Measurements from ENCODE around the gene NDUFB10. TPM values are rescaled to one million over a fixed set of nuclear protein-coding genes. Genes with fewer than 3 reads are reported as not detected.
"Not testable (repeated sequence)": the region's sequence is repeated elsewhere in the genome, so short reads cannot be mapped to it uniquely, and the experiment has no call there.

The NDUFB10 gene
- total RNA-seq, 4 donors from 2014 or later: 174 to 325 (median 284) TPM

- TF ChIP-seq POLR2A (IDR thresholded peaks at IDR 0.05) (no peak), CTCF (IDR thresholded peaks at IDR 0.05) (no peak)
- WGBS, 2 donors: 35 to 41% methylated on average over 4 to 6 of the region's 30 CpGs
- Histone ChIP-seq H3K9me3 (no peaks in the 10 kb centered on the region), H3K27me3 (peaks cover 12% of the 10 kb centered on the region), H3K4me1 (peaks cover 0 to 15% of the 10 kb centered on the region in 2 donors), H3K4me3 (replicated peaks in 1 of 3) (no peak overlapping the region), H3K36me3 (no peaks in the 10 kb centered on the region), H3K27ac (no peak overlapping the region)
- DNase-seq: no peak
- intact Hi-C loops (cut with DNase I): no loop called here
Observed at GRCh38 chr16:1919327-1919998, 39.9 kb upstream of the NDUFB10 start.

- H3K4me3 ChIP-seq (replicated peaks in 1 of 3); DNase-seq; H3K9me3 ChIP-seq; intact Hi-C loops (cut with DNase I); H3K36me3 ChIP-seq; H3K27ac ChIP-seq: not testable (repeated sequence)
- H3K4me1 ChIP-seq: peaks cover 0 to 15% of the 10 kb centered on the region in 2 donors
- 65% methylated on average over 20 to 21 of the region's 21 CpGs for WGBS, 2 donors
- peaks cover 12% of the 10 kb centered on the region for H3K27me3 ChIP-seq
Observed at GRCh38 chr16:1920122-1920521, 39.2 kb upstream of the NDUFB10 start.

- intact Hi-C loops (cut with DNase I): no loop called here
- Histone ChIP-seq H3K27ac (no peak overlapping the region), H3K36me3 (no peaks in the 10 kb centered on the region), H3K4me1 (peaks cover 0 to 15% of the 10 kb centered on the region in 2 donors), H3K4me3 (replicated peaks in 1 of 3) (no peak overlapping the region), H3K9me3 (no peaks in the 10 kb centered on the region), H3K27me3 (peaks cover 12% of the 10 kb centered on the region)
- WGBS, 2 donors: 10 to 12% methylated on average over 14 to 15 of the region's 15 CpGs
- peak in 1 of 2 donors; percentile 42 for DNase-seq
- no peak for TF ChIP-seq POLR2A (IDR thresholded peaks at IDR 0.05)
- no peak for TF ChIP-seq CTCF (IDR thresholded peaks at IDR 0.05)
Observed at GRCh38 chr16:1920727-1921171, 38.6 kb upstream of the NDUFB10 start.

- no peaks in the 10 kb centered on the region for H3K9me3 ChIP-seq
- TF ChIP-seq POLR2A (IDR thresholded peaks at IDR 0.05): no peak
- TF ChIP-seq CTCF (IDR thresholded peaks at IDR 0.05): no peak
- intact Hi-C loops (cut with DNase I): no loop called here
- no peak overlapping the region for H3K4me3 ChIP-seq (replicated peaks in 1 of 3)
- H3K27me3 ChIP-seq: peaks cover 12% of the 10 kb centered on the region
- H3K27ac ChIP-seq: no peak overlapping the region
- no peaks in the 10 kb centered on the region for H3K36me3 ChIP-seq
- WGBS, 2 donors: 83 to 86% methylated on average over 8 of the region's 8 CpGs
- no peak for DNase-seq
- peaks cover 0 to 19% of the 10 kb centered on the region in 2 donors for H3K4me1 ChIP-seq
Observed at GRCh38 chr16:1922357-1922756, 37.0 kb upstream of the NDUFB10 start.

GRCh38 chr16:1923299-1924034 lies 35.9 kb upstream of the NDUFB10 start:
- Histone ChIP-seq H3K4me3 (replicated peaks in 1 of 3) (no peak overlapping the region), H3K9me3 (no peaks in the 10 kb centered on the region), H3K27me3 (peaks cover 12% of the 10 kb centered on the region), H3K27ac (no peak overlapping the region), H3K4me1 (peaks cover 0 to 12% of the 10 kb centered on the region in 2 donors), H3K36me3 (no peaks in the 10 kb centered on the region)
- TF ChIP-seq CTCF (IDR thresholded peaks at IDR 0.05) (peak in 1 of 6 experiments; percentile 6), POLR2A (IDR thresholded peaks at IDR 0.05) (no peak)
- DNase-seq: peak in 1 of 2 donors; percentile 15
- intact Hi-C loops (cut with DNase I): no loop called here
- 25 to 32% methylated on average over 19 to 24 of the region's 24 CpGs for WGBS, 2 donors
